DND-41 (cell line): ENCODE measurements around the gene NR3C1.

Source experiments
- ATAC-seq: fragments of 200-7000 bp; cut with Tn5 transposase; 3 replicates; pipeline ENCODE4 v1.9.1; 2021; ENCODE audit warnings: low read depth; ENCODE audit not compliant: insufficient read depth
- DNase-seq: peaks from one replicate; pipeline ENCODE4 v3.0.0-alpha.2; 2020
- H2AFZ ChIP-seq: 2 replicates; pipeline ENCODE4 v1.6.0; 2012; ENCODE audit warnings: low read depth, low read length
- H3K27ac ChIP-seq: 2 replicates; pipeline ENCODE4 v1.5.1; 2012; ENCODE audit warnings: low read length, inconsistent platforms
- H3K27me3 ChIP-seq: fragments of 200-600 bp; sonication (generic); 2 replicates; pipeline ENCODE4 v1.6.0; 2012; ENCODE audit warnings: low read length, mild to moderate bottlenecking, inconsistent platforms; ENCODE audit not compliant: insufficient read depth, poor library complexity
- H3K36me3 ChIP-seq: 2 replicates; pipeline ENCODE4 v1.5.1; 2012; ENCODE audit warnings: low read length, inconsistent platforms; ENCODE audit not compliant: insufficient read depth
- H3K4me1 ChIP-seq: 2 replicates; pipeline ENCODE4 v1.5.1; 2012; ENCODE audit warnings: mild to moderate bottlenecking, low read length; ENCODE audit not compliant: insufficient read depth
- H3K4me2 ChIP-seq: 2 replicates; pipeline ENCODE4 v1.6.0; 2012; ENCODE audit warnings: mild to moderate bottlenecking, moderate library complexity, low read length, inconsistent platforms; ENCODE audit not compliant: insufficient read depth
- H3K4me3 ChIP-seq, 2 experiments: fragments of 200-600 bp in 1 of 2; shearing (Covaris generic) in 1 of 2; 2 replicates each; pipeline ENCODE4 v1.5.1; 2012 to 2016; ENCODE audit warnings: inconsistent platforms in 2 of 2, low read length in 2 of 2, mild to moderate bottlenecking in 2 of 2, low read depth in 1 of 2, moderate library complexity in 1 of 2
- H3K79me2 ChIP-seq: 2 replicates; pipeline ENCODE4 v1.6.0; 2012; ENCODE audit warnings: low read length, inconsistent platforms; ENCODE audit not compliant: insufficient read depth
- H3K9ac ChIP-seq: 2 replicates; pipeline ENCODE4 v1.6.0; 2012; ENCODE audit warnings: low read depth, mild to moderate bottlenecking, inconsistent platforms, low read length, moderate library complexity
- H3K9me3 ChIP-seq: 2 replicates; pipeline ENCODE4 v1.5.1; 2012; ENCODE audit warnings: low read length, moderate library complexity, mild to moderate bottlenecking, inconsistent platforms; ENCODE audit not compliant: insufficient read depth, severe bottlenecking
- H4K20me1 ChIP-seq: 2 replicates; pipeline ENCODE4 v1.6.0; 2012; ENCODE audit warnings: low read length; ENCODE audit not compliant: insufficient read depth
- CTCF ChIP-seq: IDR thresholded peaks from 2 replicates; pipeline ENCODE4 v1.5.1; 2012; ENCODE audit warnings: borderline replicate concordance, low read length, moderate library complexity, mild to moderate bottlenecking; ENCODE audit not compliant: poor library complexity, severe bottlenecking; ENCODE audit errors: extremely low read depth
- EZH2 ChIP-seq: IDR thresholded peaks from 3 replicates; pipeline ENCODE4 v1.6.1; 2012; ENCODE audit warnings: borderline replicate concordance, low read depth, mild to moderate bottlenecking, moderate library complexity, low read length, inconsistent platforms; ENCODE audit not compliant: severe bottlenecking

The NR3C1 gene

GRCh38 chr5:143418140-143418866 lies 14.8 kb upstream of the NR3C1 start:
- TF ChIP-seq EZH2 (no peak), CTCF (no peak)
- H3K36me3 ChIP-seq, result peaks cover 3% of the 10 kb centered on the region; the same call in 1 of the 2 replicates
- DNase-seq, result no peak
- H3K9ac ChIP-seq, result no peak overlapping the region
- no peak overlapping the region; the same call in 1 of the 2 replicates for H3K27ac ChIP-seq
- no peaks in the 10 kb centered on the region for H3K27me3 ChIP-seq
- H4K20me1 ChIP-seq, result no peaks in the 10 kb centered on the region
- no peak overlapping the region for H3K4me3 ChIP-seq
- no peak for ATAC-seq
- H3K4me2 ChIP-seq, result no peak overlapping the region
- H2AFZ ChIP-seq, result no peak overlapping the region
- no peaks in the 10 kb centered on the region for H3K9me3 ChIP-seq
- H3K79me2 ChIP-seq, result peaks cover 84% of the 10 kb centered on the region
- peaks cover 44% of the 10 kb centered on the region for H3K4me1 ChIP-seq

DNA sequence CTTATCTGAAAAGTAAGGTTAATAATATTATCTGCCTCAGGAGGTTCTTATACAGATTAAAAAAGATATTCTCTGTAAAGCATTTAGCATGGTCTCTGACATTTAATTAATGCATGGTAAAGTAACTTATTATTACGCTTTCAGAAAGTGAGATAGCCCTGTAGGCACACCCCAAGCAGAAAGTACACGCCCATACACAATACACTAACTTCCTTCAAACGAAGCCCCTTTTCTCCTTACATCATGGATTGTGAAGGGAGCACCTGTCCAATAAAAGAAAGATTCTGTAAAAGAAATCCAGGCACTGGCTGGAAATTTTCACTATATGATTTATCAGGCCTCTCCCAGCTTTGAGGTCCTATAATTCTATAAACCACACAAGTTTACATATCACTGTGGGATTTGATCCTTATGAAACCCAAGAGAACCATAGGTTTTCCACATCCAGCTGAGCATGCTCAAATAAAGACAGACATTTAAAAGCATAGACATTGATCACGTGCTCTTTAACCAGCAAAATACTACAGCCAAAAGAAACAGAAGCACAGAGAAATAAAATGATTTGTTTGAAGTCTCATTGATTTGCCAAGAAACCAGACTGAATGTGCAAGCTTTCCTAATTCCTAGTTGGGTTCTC lies 14.1 kb upstream of the NR3C1 start:
- Histone ChIP-seq H3K79me2 (peaks cover 84% of the 10 kb centered on the region), H3K9me3 (no peaks in the 10 kb centered on the region), H2AFZ (no peak overlapping the region), H3K4me1 (peaks cover 51% of the 10 kb centered on the region), H3K27me3 (no peaks in the 10 kb centered on the region), H3K9ac (no peak overlapping the region), H3K4me2 (no peak overlapping the region), H4K20me1 (no peaks in the 10 kb centered on the region), H3K4me3 (no peak overlapping the region), H3K27ac (no peak overlapping the region), H3K36me3 (peaks cover 3% of the 10 kb centered on the region; the same call in 1 of the 2 replicates)
- no peak for ATAC-seq
- TF ChIP-seq EZH2 (no peak), CTCF (no peak)
- DNase-seq, result no peak

GRCh38 chr5:143416411-143416810 lies 12.9 kb upstream of the NR3C1 start:
- no peaks in the 10 kb centered on the region for H3K9me3 ChIP-seq
- no peak overlapping the region for H2AFZ ChIP-seq
- peaks cover 84% of the 10 kb centered on the region for H3K79me2 ChIP-seq
- no peak for DNase-seq
- H3K36me3 ChIP-seq, result peaks cover 3% of the 10 kb centered on the region; the same call in 1 of the 2 replicates
- H3K4me1 ChIP-seq, result peaks cover 63% of the 10 kb centered on the region
- no peak overlapping the region for H3K4me3 ChIP-seq
- no peak for TF ChIP-seq CTCF
- no peak for TF ChIP-seq EZH2
- no peaks in the 10 kb centered on the region for H4K20me1 ChIP-seq
- no peak overlapping the region for H3K27ac ChIP-seq
- no peak overlapping the region for H3K4me2 ChIP-seq
- no peak for ATAC-seq
- H3K9ac ChIP-seq, result no peak overlapping the region
- no peaks in the 10 kb centered on the region for H3K27me3 ChIP-seq
